GM23338 (cell line): ENCODE results near the gene KCTD17.

Experiments
- CTCF ChIP-seq, 2 experiments: fragments of 200-600 bp in 1 of 2; sonication (generic) in 1 of 2; conservative IDR thresholded peaks; 2 replicates each; pipeline versions ENCODE4 v1.5.1 to v1.6.1; 2016 to 2017; ENCODE audit warnings: antibody characterized with exemption in 2 of 2, low read depth in 2 of 2, mild to moderate bottlenecking in 2 of 2, moderate library complexity in 1 of 2
- EZH2 ChIP-seq: fragments of 200-600 bp; sonication (generic); IDR thresholded peaks from one replicate; pipeline ENCODE4 v1.8.0; 2017; ENCODE audit warnings: antibody characterized with exemption, mild to moderate bottlenecking, low read depth; ENCODE audit not compliant: unreplicated experiment
- POLR2AphosphoS5 ChIP-seq: IDR thresholded peaks from 2 replicates; pipeline ENCODE4 v1.6.1; 2016; ENCODE audit warnings: antibody characterized with exemption, low read depth

- TF ChIP-seq CTCF (conservative IDR thresholded peaks at IDR 0.05; ENCODE audit: low read depth in 2 of 2) (no peak), EZH2 (no peak), POLR2AphosphoS5 (no peak)
Measured at GRCh38 chr22:37015587-37015878, 36.0 kb upstream of the KCTD17 start.
